HL-60 (cell line): ENCODE measurements around the gene TET2.

ENCODE experiments used
- DNase-seq, 2 experiments: peaks; one replicate each; pipeline ENCODE4 v3.0.0-alpha.2; 2010 to 2020; ENCODE audit warnings: low read depth in 1 of 2, low spot score in 1 of 2
- H3K27ac ChIP-seq: fragments of 250-450 bp; sonication (Bioruptor Pico); replicated peaks from 2 replicates; pipeline ENCODE4 v1.5.1; 2020; ENCODE audit warnings: mild to moderate bottlenecking, moderate library complexity
- H3K27me3 ChIP-seq: fragments of 250-450 bp; sonication (Bioruptor Pico); 2 replicates; pipeline ENCODE4 v1.5.1; 2021; ENCODE audit warnings: mild to moderate bottlenecking, moderate library complexity; ENCODE audit not compliant: insufficient read depth, poor library complexity, severe bottlenecking
- H3K4me3 ChIP-seq: replicated peaks from 2 replicates; pipeline ENCODE4 v1.5.1; 2011; ENCODE audit warnings: mild to moderate bottlenecking, control low read depth, low read length; ENCODE audit not compliant: insufficient read depth
- GABPA ChIP-seq: IDR thresholded peaks from 2 replicates; pipeline ENCODE4 v1.6.1; 2012; ENCODE audit warnings: low read depth
- POLR2AphosphoS5 ChIP-seq: IDR thresholded peaks from 2 replicates; pipeline ENCODE4 v1.6.1; 2012; ENCODE audit warnings: low read depth
- SPI1 ChIP-seq: IDR thresholded peaks from 2 replicates; pipeline ENCODE4 v1.6.1; 2012; ENCODE audit warnings: low read depth, mild to moderate bottlenecking, borderline replicate concordance
- TF ChIP-seq, protein P1 (sequence below): IDR thresholded peaks from one replicate; pipeline ENCODE4 v1.5.1; 2011; ENCODE audit warnings: low read length, control low read depth, inconsistent platforms; ENCODE audit not compliant: insufficient read depth
- TF ChIP-seq, protein P2 (sequence below): IDR thresholded peaks from 2 replicates; pipeline ENCODE4 v1.6.1; 2012; ENCODE audit warnings: low read depth; ENCODE audit not compliant: insufficient replicate concordance

Gene TET2

DNA sequence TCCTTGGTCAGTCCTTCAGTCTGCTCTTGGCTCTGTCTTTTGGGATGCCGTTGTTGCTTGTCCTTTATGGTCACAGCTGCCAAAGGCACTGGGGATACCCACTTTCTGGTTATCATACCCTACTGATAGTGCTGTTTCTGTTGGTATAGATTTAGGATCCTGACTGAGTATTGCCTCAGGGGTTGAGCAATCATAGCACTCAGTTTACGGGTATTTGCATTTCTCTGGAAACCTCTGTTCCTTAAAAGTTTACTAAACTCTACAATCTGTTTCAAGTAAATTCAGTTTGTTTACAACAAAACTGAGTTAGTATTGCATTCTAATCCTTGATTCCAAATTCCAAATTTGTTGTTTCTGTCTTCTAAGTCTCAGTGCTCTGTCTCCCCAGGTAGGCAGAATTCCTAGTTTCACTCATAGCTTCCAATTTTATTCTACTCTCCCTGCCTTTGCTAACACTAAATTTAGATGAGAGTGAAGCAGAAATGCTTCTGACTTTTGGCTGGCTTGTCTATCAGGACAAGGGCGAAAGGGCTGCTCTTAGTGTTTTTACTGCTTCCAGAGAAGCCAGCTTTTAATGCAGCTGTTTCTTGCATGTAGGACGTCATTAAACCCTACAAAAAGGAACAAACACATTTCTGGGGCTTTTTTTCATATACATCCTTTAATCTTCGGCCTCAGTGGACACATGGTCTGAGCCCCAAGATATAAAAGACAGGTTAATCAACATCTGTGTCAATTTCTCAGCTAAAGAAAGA lies 17.2 kb upstream of the TET2 start:
- Histone ChIP-seq H3K27ac (no peak overlapping the region), H3K27me3 (no peaks in the 10 kb centered on the region), H3K4me3 (no peak overlapping the region)
- no peak for DNase-seq
- TF ChIP-seq SPI1: no peak
- TF ChIP-seq, protein P1, sequence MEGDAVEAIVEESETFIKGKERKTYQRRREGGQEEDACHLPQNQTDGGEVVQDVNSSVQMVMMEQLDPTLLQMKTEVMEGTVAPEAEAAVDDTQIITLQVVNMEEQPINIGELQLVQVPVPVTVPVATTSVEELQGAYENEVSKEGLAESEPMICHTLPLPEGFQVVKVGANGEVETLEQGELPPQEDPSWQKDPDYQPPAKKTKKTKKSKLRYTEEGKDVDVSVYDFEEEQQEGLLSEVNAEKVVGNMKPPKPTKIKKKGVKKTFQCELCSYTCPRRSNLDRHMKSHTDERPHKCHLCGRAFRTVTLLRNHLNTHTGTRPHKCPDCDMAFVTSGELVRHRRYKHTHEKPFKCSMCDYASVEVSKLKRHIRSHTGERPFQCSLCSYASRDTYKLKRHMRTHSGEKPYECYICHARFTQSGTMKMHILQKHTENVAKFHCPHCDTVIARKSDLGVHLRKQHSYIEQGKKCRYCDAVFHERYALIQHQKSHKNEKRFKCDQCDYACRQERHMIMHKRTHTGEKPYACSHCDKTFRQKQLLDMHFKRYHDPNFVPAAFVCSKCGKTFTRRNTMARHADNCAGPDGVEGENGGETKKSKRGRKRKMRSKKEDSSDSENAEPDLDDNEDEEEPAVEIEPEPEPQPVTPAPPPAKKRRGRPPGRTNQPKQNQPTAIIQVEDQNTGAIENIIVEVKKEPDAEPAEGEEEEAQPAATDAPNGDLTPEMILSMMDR: no peak
- no peak for TF ChIP-seq POLR2AphosphoS5
- TF ChIP-seq, protein P2, sequence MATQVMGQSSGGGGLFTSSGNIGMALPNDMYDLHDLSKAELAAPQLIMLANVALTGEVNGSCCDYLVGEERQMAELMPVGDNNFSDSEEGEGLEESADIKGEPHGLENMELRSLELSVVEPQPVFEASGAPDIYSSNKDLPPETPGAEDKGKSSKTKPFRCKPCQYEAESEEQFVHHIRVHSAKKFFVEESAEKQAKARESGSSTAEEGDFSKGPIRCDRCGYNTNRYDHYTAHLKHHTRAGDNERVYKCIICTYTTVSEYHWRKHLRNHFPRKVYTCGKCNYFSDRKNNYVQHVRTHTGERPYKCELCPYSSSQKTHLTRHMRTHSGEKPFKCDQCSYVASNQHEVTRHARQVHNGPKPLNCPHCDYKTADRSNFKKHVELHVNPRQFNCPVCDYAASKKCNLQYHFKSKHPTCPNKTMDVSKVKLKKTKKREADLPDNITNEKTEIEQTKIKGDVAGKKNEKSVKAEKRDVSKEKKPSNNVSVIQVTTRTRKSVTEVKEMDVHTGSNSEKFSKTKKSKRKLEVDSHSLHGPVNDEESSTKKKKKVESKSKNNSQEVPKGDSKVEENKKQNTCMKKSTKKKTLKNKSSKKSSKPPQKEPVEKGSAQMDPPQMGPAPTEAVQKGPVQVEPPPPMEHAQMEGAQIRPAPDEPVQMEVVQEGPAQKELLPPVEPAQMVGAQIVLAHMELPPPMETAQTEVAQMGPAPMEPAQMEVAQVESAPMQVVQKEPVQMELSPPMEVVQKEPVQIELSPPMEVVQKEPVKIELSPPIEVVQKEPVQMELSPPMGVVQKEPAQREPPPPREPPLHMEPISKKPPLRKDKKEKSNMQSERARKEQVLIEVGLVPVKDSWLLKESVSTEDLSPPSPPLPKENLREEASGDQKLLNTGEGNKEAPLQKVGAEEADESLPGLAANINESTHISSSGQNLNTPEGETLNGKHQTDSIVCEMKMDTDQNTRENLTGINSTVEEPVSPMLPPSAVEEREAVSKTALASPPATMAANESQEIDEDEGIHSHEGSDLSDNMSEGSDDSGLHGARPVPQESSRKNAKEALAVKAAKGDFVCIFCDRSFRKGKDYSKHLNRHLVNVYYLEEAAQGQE: no peak
- TF ChIP-seq GABPA: no peak

DNA sequence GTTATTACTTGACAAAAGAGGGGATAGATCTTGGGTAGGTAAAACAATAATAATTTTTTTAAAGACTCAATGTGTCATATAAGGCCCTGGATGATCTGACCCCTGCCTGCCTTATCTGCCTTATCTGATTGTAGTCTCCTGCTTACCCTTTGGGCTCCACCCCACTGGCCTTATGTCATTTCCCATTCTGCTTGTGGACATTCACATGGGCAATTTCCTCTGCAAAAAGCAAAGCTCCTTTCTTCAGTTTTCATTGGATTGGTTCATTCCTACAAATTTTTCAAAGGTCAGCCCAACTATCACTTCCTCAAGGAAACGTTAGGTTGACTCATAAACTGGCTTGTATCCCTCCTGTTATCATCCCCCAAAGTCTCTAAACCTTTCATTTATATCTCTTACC lies 15.7 kb upstream of the TET2 start:
- no peak for TF ChIP-seq POLR2AphosphoS5
- no peak for TF ChIP-seq SPI1
- TF ChIP-seq, protein P1: no peak
- TF ChIP-seq, protein P2: no peak
- TF ChIP-seq GABPA: no peak
- Histone ChIP-seq H3K4me3 (no peak overlapping the region), H3K27ac (no peak overlapping the region), H3K27me3 (no peaks in the 10 kb centered on the region)
- DNase-seq: no peak

DNA sequence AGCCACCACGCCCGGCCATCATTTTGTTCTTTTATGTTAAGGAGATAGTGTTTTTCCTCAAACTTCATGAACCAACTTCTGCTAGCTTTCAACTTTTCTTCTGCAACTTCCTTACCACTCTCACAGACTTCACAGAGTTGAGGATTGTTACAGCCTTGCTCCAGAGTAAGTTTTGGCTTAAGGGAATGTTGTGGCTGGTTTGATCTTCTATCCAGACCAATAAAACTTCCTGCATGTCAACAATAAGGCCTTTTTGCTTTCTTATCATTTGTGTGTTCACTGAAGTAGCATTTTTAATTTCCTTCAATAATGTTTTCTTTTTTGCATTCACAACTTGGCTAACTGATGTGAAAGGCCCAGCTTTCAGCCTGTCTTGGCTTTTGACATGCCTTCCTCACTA lies 12.7 kb upstream of the TET2 start:
- TF ChIP-seq, protein P2: no peak
- TF ChIP-seq, protein P1: no peak
- TF ChIP-seq GABPA (no peak), SPI1 (no peak), POLR2AphosphoS5 (no peak)
- Histone ChIP-seq H3K27me3 (no peaks in the 10 kb centered on the region), H3K4me3 (no peak overlapping the region), H3K27ac (no peak overlapping the region)
- DNase-seq: no peak
